GM23338 (cell line): Measurements from ENCODE around the gene LNP1.

Experiments used
- CREB1 ChIP-seq: fragments of 250-450 bp; sonication (Bioruptor Pico); IDR thresholded peaks from 2 replicates; pipeline ENCODE4 v1.5.0; 2020; ENCODE audit warnings: low read depth, mild to moderate bottlenecking, moderate library complexity
- CTCF ChIP-seq, 2 experiments: fragments of 200-600 bp in 1 of 2; sonication (generic) in 1 of 2; conservative IDR thresholded peaks; 2 replicates each; pipeline versions ENCODE4 v1.5.1 to v1.6.1; 2016 to 2017; ENCODE audit warnings: antibody characterized with exemption in 2 of 2, low read depth in 2 of 2, mild to moderate bottlenecking in 2 of 2, moderate library complexity in 1 of 2

GRCh38 chr3:100436951-100437350, 35.6 kb downstream of the LNP1 start:
- TF ChIP-seq CREB1 (CRISPR knock-in tag) (no peak), CTCF (conservative IDR thresholded peaks at IDR 0.05; ENCODE audit: low read depth in 2 of 2) (no peak)
